ENCODE measurements around the gene HERC5.

Gene HERC5

DNA sequence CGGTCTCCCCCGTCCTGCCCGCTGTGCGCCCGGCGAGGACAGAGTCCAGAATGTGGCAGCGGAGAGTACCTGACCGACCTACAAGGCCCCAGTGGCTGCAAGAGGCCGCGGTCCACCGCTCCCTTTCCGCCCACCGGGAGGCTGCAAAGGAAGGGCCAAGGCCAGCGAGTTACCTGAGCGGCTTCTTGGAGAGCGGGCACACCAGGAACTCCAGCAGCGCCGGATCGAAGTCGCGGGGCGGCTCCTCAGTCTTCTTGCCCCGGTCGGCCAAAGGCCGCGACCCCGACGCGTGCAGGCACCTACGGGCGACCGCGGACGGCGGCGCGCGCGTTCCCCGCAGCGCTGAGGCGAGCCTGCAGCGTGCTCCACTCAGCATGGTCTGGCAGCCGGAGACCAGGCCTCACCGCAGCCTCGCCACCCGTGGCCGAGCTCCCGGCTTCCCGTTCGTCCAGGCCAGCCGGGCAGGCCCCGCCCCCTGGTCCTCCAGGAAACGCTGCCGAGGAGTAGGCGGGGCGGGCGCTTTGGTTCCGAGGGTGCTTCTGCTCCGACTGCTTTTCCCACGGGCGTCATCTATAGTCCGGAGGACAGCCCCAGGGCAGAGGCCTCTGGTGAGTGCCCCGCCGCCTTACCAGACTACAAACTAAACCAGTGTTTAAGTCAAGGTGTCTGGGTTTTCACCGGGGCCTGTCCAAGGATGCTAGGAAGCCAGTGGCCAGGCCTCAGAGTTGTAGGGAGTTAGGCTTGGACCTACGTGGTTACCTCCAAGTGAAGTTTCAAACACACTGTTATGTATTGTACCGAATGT is 66.6 kb downstream of the HERC5 start, which contains the start of gene PYURF:
TSS of gene PYURF (minus strand) at position 452 of the 805 bp plus-strand sequence. CDS start at position 376, 76 bp downstream.
- DNase-seq (ENCODE audit: extremely low spot score): peak; percentile 91
- POLR2A ChIA-PET: interaction anchor here (0.6 to 2.0 kb wide), 18 partner anchors 9 to 1230 kb away, joined by 3 to 6 read pairs (median 4); partner anchors contain the start of genes HERC3 and HERC5
- CTCF ChIA-PET: interaction anchor here (0.6 to 2.2 kb wide), 3 partner anchors 16 to 269 kb away, joined by 3 to 9 read pairs (median 4); no protein-coding TSS in a partner anchor
- no peak for TF ChIP-seq CTBP1 (IDR thresholded peaks at IDR 0.05; ENCODE audit: borderline replicate concordance)
- TF ChIP-seq L3MBTL2 (conservative IDR thresholded peaks at IDR 0.05): peak; percentile 21; the same call in 1 of the 2 replicates

DNA sequence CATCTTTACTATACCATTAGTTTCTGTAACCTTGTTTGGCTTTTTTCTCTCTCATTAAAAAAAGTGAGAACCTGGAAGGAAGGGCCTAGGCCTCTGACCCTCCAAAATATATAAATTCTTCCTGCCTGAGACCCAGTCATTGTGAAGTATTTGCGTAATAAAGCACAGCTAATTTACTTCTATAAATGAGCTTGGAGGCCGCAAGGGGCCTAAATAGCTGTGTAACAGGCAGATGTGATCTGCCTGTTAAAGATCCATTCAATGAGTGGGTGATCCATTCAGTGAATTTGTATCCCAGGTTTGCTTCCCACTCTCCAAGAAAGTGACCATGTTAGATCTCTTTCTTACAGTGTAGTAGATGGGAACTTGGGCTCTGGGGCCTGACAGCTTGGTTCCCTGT is 67.3 kb downstream of the HERC5 start:
- ChIA-PET POLR2A (interaction anchor here (1.0 to 2.0 kb wide), 11 partner anchors 10 to 667 kb away, joined by 3 to 6 read pairs (median 4); partner anchors contain the start of genes HERC3 and HERC5), CTCF (interaction anchor here (0.7 to 2.2 kb wide), 2 partner anchors 15 to 56 kb away, joined by 7 to 9 read pairs; no protein-coding TSS in a partner anchor)
- TF ChIP-seq FOXA1 (IDR thresholded peaks at IDR 0.05) (no peak), ELF4 (IDR thresholded peaks at IDR 0.05) (no peak), FOXM1 (IDR thresholded peaks at IDR 0.05; ENCODE audit: borderline replicate concordance) (no peak)
- TF ChIP-seq, protein P1, sequence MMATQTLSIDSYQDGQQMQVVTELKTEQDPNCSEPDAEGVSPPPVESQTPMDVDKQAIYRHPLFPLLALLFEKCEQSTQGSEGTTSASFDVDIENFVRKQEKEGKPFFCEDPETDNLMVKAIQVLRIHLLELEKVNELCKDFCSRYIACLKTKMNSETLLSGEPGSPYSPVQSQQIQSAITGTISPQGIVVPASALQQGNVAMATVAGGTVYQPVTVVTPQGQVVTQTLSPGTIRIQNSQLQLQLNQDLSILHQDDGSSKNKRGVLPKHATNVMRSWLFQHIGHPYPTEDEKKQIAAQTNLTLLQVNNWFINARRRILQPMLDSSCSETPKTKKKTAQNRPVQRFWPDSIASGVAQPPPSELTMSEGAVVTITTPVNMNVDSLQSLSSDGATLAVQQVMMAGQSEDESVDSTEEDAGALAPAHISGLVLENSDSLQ (IDR thresholded peaks at IDR 0.05): no peak
- DNase-seq (ENCODE audit: extremely low spot score): no peak

DNA sequence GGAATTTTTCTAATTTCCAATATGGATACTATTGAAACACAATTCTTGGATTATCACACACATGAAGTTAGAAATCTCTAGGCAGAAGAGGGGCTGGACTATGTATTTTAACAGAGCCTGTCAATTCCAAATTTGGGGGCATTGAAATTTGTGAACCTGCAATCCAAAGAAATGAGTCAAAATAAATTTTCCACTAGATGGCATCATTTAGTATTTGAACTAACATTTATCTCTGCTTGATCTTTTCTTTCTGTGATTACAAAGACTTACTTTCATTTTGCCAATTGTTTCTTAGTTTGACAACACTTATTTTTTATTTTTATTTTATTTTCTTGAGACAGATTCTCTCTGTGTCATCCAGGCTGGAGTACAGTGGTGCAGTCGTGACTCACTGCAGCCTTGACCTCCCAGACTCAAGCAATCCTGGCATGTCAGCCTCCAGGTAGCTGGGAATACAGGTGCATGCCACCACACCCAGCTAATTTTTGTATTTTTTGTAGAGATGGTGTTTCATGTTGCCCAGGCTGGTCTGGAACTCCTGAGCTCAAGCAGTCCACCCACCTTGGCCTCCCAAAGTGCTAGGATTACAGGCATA is 69.4 kb downstream of the HERC5 start:
- TF ChIP-seq HDGF (IDR thresholded peaks at IDR 0.05; ENCODE audit: borderline replicate concordance) (no peak), FOXK2 (IDR thresholded peaks at IDR 0.05) (no peak), FOXA1 (IDR thresholded peaks at IDR 0.05) (no peak)
- ChIA-PET CTCF (interaction anchor here (1.1 to 1.2 kb wide), 2 partner anchors 13 to 133 kb away, joined by 3 to 6 read pairs; no protein-coding TSS in a partner anchor), POLR2A (interaction anchor here (1.0 kb wide), 1 partner anchor 136 kb away, joined by 3 read pairs; no protein-coding TSS in a partner anchor)
- no peak for DNase-seq (ENCODE audit: extremely low spot score)

DNA sequence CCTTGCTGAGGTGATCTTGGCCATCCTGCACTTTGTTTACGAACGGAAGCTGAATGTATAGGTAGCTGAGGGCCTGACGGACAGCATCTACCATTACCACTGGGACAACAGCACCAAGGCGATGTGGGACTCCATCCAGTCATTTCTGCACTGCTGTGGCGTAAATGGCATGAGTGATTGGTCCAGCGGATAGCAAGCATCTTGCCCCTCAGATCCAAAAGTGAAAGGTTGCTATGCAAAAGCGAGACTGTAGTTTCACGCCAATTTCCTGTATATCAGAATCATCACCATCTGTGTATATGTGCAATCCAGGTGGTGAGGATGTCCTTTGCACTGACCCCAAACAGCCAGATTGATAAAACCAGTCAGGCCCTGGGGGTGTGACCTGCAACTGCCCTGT is 70.9 kb downstream of the HERC5 start:
- ChIA-PET POLR2A (no interaction called here), CTCF (interaction anchor here (1.0 to 1.2 kb wide), 3 partner anchors 11 to 495 kb away, joined by 3 to 6 read pairs (median 3); no protein-coding TSS in a partner anchor)
- TF ChIP-seq TARDBP (IDR thresholded peaks at IDR 0.05) (no peak), ZNF384 (IDR thresholded peaks at IDR 0.05) (no peak), ARNT (IDR thresholded peaks at IDR 0.05) (no peak), ELF4 (IDR thresholded peaks at IDR 0.05) (no peak), FOXK2 (IDR thresholded peaks at IDR 0.05) (no peak), BHLHE40 (IDR thresholded peaks at IDR 0.05; ENCODE audit: borderline replicate concordance) (no peak), HDGF (IDR thresholded peaks at IDR 0.05; ENCODE audit: borderline replicate concordance) (no peak), SUZ12 (IDR thresholded peaks at IDR 0.05) (no peak), SP1 (IDR thresholded peaks at IDR 0.05) (no peak), L3MBTL2 (conservative IDR thresholded peaks at IDR 0.05) (no peak), LEF1 (IDR thresholded peaks at IDR 0.05; ENCODE audit: borderline replicate concordance) (no peak), CTBP1 (IDR thresholded peaks at IDR 0.05; ENCODE audit: borderline replicate concordance) (no peak), NFRKB (IDR thresholded peaks at IDR 0.05) (no peak), FOXM1 (IDR thresholded peaks at IDR 0.05; ENCODE audit: borderline replicate concordance) (no peak)
- TF ChIP-seq, protein P1 (IDR thresholded peaks at IDR 0.05): no peak
- DNase-seq (ENCODE audit: extremely low spot score): no peak

- TF ChIP-seq BHLHE40 (IDR thresholded peaks at IDR 0.05; ENCODE audit: borderline replicate concordance) (no peak), SP1 (IDR thresholded peaks at IDR 0.05) (no peak), FOXM1 (IDR thresholded peaks at IDR 0.05; ENCODE audit: borderline replicate concordance) (no peak), NFRKB (IDR thresholded peaks at IDR 0.05) (no peak), FOXK2 (IDR thresholded peaks at IDR 0.05) (no peak), TARDBP (IDR thresholded peaks at IDR 0.05) (no peak), ARNT (IDR thresholded peaks at IDR 0.05) (no peak), LEF1 (IDR thresholded peaks at IDR 0.05; ENCODE audit: borderline replicate concordance) (no peak), FOXA1 (IDR thresholded peaks at IDR 0.05) (no peak), SUZ12 (IDR thresholded peaks at IDR 0.05) (no peak), ZNF384 (IDR thresholded peaks at IDR 0.05) (no peak)
- TF ChIP-seq, protein P1 (IDR thresholded peaks at IDR 0.05): no peak
- DNase-seq (ENCODE audit: extremely low spot score): no peak
- POLR2A ChIA-PET: no interaction called here
- CTCF ChIA-PET: interaction anchor here (2.2 to 2.5 kb wide), 2 partner anchors 11 to 130 kb away, joined by 9 read pairs; no protein-coding TSS in a partner anchor
Observed at GRCh38 chr4:88528861-88529260, 71.9 kb downstream of the HERC5 start.

DNA sequence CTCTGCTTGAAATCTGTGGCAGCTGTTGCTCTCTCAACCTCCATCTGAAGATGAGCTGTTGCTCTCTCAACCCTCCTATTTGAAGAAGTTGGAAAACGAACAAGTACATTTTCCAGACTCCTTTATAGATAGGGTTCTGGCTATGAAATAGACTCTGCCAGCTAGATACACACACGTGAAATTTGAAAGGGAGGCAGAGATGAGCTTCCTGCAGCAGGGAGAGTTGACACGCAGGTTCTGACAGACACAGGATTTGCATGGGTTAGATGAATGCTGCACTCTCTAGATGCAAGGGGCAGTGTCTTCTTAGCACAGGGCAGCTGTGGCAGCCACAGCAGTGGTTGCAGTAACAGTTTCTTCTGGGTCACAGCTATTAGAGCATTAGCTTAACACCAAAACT is 74.6 kb downstream of the HERC5 start:
- POLR2A ChIA-PET: interaction anchor here (1.9 kb wide), 1 partner anchor 8 kb away, joined by 4 read pairs; the partner anchor contains the start of gene PYURF

More for the DNA sequence above, 74.6 kb downstream of the HERC5 start:
- CTCF ChIA-PET: interaction anchor here (0.6 to 2.5 kb wide), 3 partner anchors 8 to 580 kb away, joined by 3 to 9 read pairs (median 3); no protein-coding TSS in a partner anchor
- TF ChIP-seq BHLHE40 (IDR thresholded peaks at IDR 0.05; ENCODE audit: borderline replicate concordance) (no peak), FOXK2 (IDR thresholded peaks at IDR 0.05) (no peak), L3MBTL2 (conservative IDR thresholded peaks at IDR 0.05) (no peak), LEF1 (IDR thresholded peaks at IDR 0.05; ENCODE audit: borderline replicate concordance) (no peak), TARDBP (IDR thresholded peaks at IDR 0.05) (no peak), ARNT (IDR thresholded peaks at IDR 0.05) (no peak), NFRKB (IDR thresholded peaks at IDR 0.05) (no peak), FOXM1 (IDR thresholded peaks at IDR 0.05; ENCODE audit: borderline replicate concordance) (no peak)
- DNase-seq (ENCODE audit: extremely low spot score): no peak

Measured in HEK293T (cell line).